ENCODE results near the gene ZSCAN12.

- TF ChIP-seq POLR2AphosphoS5 (IDR thresholded peaks at IDR 0.05; ENCODE audit: low read depth, low read length) (no peak), TAF1 (IDR thresholded peaks at IDR 0.05; ENCODE audit: borderline replicate concordance, insufficient read depth, low read length) (no peak), FOXP2 (optimal IDR thresholded peaks at IDR 0.05; ENCODE audit: borderline replicate concordance, extremely low read depth, extremely low read length, insufficient read depth) (no peak), SIN3A (IDR thresholded peaks at IDR 0.05; ENCODE audit: borderline replicate concordance, insufficient read depth, low read length) (no peak)
- TF ChIP-seq, protein P1, sequence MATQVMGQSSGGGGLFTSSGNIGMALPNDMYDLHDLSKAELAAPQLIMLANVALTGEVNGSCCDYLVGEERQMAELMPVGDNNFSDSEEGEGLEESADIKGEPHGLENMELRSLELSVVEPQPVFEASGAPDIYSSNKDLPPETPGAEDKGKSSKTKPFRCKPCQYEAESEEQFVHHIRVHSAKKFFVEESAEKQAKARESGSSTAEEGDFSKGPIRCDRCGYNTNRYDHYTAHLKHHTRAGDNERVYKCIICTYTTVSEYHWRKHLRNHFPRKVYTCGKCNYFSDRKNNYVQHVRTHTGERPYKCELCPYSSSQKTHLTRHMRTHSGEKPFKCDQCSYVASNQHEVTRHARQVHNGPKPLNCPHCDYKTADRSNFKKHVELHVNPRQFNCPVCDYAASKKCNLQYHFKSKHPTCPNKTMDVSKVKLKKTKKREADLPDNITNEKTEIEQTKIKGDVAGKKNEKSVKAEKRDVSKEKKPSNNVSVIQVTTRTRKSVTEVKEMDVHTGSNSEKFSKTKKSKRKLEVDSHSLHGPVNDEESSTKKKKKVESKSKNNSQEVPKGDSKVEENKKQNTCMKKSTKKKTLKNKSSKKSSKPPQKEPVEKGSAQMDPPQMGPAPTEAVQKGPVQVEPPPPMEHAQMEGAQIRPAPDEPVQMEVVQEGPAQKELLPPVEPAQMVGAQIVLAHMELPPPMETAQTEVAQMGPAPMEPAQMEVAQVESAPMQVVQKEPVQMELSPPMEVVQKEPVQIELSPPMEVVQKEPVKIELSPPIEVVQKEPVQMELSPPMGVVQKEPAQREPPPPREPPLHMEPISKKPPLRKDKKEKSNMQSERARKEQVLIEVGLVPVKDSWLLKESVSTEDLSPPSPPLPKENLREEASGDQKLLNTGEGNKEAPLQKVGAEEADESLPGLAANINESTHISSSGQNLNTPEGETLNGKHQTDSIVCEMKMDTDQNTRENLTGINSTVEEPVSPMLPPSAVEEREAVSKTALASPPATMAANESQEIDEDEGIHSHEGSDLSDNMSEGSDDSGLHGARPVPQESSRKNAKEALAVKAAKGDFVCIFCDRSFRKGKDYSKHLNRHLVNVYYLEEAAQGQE (IDR thresholded peaks at IDR 0.05; ENCODE audit: insufficient read depth in 1 of 2, low read depth in 2 of 2, low read length in 2 of 2) = no peak
These were observed 29.1 kb downstream of the ZSCAN12 start for GRCh38 chr6:28370440-28370839.

Measured in PFSK-1 (cell line).